Putamen (tissue), 1 donor: ENCODE measurements around the gene RLN3.
"Not testable (repeated sequence)": the region's sequence is repeated elsewhere in the genome, so short reads cannot be mapped to it uniquely, and the experiment has no call there.

Experiments used
- DNase-seq: peaks from one replicate; pipeline ENCODE4 v3.0.0-alpha.2; 2016; ENCODE audit warnings: low spot score

RLN3 gene

DNA sequence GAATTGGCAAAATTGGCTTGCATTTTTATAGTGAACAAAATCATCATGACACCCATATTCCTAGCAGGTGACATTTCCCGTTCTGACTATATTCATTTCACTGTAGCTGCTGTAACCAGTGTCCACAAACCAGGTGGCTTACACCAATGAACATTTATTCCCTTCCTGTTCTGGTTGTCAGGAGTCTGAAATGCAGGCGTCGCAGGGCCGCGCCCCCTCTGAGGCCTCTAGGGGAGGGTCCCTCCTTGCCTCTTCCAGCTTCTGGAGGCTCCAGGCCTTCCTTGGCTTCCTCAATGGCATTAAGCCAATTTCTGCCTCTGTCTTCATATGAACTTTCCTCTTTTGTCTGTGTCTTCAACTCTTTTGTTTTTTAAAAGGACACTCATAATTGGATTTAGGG is 6.5 kb upstream of the RLN3 start:
- DNase-seq = no peak

DNA sequence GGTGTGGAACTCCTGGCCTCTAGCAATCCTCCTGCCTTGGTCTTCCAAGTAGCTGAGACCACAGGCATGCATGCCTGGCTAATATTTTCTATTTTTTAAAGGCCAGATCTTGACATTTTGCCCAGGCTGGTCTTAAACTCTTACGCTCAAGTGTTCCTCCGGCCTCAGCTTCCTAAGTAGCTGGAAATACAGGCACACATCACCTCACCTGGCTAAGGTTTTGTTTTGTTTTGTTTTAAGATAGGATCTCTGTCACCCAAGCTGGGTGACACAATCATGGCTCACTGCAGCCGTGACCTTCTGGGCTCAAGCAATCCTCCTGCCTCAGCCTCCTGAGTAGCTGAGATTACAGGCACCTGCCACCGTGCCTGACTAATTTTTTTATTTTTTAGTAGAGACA is 5.5 kb upstream of the RLN3 start:
- no peak for DNase-seq

DNA sequence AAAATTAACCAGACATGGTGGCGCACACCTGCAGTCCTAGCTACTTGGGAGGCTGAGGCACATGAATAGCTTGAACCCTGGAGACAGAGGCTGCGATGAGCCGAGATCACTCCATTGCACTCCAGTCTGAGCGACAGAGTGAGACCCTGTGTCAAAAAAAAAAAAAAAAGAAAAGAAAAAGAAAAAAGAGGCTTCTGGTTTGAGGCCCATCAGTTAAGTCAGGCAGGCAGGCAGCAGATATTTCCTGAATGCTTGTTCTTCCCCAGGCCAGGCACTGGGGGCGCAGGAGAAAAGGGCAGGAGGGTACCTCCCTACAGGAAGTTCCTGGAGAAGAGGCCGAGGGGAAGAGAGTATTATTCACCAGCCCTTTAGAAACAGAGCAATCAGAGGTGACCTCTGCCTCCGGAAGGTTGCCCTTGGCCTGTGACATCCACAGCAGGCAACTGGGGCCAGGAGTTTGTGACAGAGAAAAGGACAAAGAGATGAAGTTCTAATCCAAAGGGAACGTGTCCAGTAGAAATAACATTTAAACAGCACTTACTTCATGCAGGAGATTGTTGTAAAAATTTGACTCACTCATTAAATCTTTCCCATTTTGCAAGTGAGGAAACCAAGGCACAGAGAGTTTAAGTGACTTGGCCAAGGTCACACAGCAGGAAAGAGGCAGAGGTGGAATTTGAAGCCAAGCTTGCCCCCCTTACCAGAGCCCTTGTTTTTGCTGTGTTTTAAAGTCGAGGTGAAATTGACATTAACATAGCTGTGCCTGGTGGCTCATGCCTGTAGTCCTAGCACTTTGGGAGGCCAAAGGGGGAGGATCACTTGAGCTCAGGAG is 4.3 kb upstream of the RLN3 start:
- no peak for DNase-seq

DNA sequence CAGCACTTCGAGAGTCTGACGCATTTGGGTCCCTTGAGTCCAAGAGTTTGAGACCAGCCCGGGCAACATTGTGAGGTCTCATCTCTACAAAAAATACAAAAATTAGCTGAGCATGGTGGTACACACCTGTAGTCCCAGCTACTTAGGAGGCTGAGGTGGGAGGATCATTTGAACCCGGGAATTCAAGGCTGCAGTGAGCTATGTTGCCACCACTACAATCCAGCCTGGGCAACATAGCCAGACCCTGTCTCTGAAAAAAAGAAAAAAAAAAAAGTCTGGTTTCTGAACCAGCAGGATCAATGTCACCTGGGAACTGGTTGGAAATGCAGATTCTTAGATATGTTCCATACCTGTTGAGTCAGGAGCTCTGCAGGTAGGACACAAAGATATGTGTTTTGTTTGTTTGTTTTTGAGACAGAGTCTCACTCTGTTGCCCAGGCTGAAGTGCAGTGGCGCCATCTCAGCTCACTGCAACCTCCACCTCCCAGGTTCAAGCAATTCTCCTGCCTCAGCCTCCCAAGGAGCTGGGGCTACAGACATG is 1.2 kb upstream of the RLN3 start:
- DNase-seq = not testable (repeated sequence)

DNA sequence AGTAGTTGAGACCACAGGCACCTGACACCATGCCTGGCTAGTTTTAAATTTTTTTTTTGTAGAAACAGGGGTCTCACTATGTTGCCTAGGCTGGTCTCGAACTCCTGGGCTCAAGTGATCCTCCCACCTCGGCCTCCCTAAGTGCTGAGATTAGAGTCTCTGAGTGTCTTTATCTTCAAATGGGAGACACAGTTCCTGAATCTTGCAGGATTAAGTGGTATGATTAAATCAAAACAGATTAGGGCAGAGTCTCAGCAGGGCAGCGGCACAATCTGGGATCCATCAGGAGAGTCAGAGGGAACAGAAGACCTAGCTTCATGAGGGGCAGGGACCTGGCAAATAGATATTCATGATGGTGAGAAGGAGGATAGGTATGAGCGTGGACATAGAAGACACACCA is 953 bp downstream of the RLN3 start:
- DNase-seq = no peak

DNA sequence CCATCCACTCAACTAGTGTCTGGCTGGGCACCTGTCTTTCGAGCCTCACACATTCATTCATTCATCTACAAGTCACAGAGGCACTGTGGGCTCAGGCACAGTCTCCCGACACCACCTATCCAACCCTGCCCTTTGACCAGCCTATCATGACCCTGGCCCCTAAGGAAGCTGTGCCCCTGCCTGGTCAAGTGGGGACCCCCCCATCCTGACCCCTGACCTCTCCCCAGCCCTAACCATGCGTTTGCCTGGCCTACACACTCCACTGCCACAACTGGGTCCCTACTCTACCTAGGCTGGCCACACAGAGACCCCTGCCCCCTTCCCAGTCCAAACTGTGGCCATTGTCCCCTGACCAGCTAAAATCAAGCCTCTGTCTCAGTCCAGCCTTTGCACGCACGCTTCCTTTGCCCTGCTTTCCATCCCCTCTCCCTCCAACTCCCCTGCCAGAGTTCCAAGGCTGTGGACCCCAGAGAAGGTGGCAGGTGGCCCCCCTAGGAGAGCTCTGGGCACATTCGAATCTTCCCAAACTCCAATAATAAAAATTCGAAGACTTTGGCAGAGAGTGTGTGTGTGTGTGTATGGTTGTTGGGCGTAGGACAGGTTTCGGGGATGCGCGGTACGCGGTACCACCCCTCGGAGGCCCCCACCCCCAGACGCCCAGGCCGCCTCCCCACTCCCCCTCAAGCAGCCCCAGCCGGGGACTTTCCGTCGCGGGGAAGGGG is 3.2 kb downstream of the RLN3 start:
- no peak for DNase-seq

DNA sequence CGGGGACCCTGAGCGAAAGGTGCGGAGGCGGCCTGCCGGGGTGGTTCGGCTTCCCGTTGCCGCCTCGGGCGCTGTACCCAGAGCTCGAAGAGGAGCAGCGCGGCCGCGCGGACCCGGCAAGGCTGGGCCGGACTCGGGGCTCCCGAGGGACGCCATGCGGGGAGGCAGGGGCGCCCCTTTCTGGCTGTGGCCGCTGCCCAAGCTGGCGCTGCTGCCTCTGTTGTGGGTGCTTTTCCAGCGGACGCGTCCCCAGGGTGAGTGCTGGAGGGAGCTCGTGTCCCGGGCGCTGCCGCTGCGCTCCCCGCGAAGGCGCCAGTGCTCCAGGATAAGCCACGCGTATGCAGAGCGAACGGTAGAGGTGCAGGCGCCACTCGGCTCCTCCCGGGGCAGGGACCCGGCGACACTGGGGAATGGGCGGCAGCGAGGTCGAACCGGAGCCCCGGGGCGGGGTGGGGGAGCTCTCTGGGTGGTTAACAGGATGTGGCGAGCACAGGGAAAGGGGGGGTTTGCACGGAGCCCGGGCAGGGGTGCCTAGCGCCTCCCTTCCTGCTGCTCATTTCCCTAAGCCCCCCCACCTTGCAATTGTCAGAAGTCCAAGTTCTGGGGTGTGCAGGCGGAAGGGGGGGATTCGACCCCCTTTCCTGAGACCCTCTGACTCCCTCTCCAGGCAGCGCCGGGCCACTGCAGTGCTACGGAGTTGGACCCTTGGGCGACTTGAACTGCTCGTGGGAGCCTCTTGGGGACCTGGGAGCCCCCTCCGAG is 4.0 kb downstream of the RLN3 start, which contains the start of gene IL27RA:
IL27RA (plus strand) TSS at position 44 of the 762 bp plus-strand sequence; CDS start at position 155, 111 bp downstream.
- no peak for DNase-seq

DNA sequence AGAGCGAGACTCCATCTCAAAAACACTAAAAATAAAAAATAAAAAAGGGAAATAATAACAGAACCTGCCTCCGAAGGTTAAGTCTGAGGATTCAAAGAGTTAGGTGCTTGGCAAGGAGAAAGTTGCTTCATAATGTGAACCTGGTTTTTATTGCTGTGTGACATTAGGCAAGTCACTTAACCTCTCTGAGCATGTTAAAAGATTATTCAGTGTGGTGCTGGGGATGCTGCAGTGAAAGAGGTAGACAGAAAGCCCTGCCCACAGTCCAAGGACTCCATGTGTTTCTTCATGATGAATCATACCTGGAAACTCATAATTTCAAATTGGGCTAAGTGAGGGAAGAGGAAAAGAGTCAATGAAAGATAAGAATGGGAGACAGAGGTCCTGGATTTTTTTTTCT is 6.0 kb downstream of the RLN3 start:
- DNase-seq = no peak

DNA sequence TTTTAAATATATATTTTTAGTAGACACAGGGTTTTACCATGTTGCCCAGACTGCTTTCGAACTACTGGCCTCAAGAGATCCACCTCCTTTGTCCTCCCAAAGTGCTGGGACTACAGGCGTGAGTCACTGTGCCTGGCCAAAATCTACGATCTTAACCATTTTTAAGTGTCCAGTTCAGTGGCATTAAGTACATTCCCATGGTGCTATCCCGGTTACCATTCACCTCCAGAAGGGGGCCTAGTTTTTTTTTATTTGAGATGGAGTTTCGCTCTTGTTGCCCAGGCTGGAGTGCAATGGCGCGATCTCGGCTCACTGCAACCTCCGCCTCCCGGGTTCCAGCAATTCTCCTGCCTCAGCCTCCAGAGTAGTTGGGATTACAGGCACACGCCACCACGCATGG is 7.2 kb downstream of the RLN3 start:
- not testable (repeated sequence) for DNase-seq

DNA sequence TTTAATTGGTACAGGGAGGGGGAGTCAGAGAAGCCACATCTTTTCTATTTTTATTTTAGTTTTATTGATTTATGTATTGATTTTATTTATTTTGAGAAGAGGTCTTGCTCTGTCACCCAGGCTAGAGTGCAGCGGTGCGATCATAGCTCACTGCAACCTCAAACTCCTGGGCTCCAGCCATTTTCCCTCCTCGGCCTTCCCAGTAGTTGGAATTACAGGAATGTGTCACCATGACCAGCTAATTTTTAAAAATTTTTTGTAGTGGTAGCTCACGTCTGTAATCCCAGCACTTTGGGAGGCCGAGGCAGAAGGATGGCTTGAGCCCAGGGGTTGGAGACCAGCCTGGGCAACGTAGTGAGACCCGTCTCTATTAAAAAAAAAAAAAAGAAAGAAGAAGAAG is 7.8 kb downstream of the RLN3 start:
- no peak for DNase-seq

DNA sequence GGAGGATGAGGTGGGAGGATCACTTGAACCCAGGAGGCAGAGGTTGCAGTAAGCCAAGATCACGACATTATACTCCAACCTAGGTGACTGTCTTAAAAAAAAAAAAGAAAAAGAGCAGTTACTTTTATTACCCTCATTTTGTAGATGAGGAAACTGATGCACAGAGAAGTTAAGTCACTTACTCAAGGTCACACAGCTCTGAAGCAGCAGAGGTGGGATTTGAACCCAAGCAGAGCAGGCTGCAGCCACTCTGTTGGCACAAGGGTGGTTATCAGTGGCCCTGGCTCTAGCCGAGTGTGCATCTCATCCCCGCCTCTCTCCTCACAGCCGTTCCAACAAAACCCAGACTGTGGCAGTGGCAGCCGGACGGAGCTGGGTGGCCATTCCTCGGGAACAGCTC is 11.2 kb downstream of the RLN3 start:
- DNase-seq = no peak

DNA sequence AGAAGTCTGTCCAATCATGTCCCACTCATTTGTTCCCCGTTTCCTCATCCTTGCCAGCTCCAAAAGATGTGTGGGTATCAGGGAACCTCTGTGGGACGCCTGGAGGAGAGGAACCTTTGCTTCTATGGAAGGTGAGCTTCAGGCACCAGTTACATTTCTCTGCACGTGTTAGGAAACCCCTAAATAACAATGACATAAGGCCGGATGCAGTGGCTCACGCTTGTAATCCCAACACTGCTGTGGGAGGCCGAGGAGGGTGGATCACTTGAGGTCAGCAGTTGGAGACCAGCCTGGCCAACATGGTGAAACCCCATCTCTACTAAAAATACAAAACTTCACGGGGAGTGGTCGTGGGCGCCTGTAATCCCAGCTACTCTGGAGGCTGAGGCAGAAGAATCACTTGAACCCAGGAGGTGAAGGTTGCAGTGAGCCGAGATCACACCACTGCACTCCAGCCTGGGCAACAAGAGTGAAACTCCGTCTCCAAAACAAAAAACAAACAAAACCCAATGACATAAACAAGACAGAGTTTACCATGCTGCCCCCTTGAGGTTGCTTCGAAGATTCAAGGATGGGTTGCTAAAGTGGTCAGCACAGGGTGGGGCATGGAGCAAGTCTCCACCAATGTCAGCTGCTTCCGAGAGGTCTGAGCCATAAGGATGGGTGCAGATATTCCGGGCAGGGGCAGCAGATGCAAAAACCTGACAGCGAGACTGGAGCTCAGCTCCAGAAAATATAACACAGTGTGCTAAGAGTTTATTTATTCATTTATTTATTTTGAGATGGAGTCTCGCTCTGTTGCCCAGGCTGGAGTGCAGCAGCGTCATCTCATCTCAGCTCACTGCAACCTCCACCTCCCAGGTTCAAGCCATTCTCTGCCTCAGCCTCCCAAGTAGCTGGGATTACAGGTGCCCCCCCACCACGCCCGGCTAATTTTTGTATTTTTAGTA is 15.0 kb downstream of the RLN3 start:
- peak; percentile 20 for DNase-seq

DNA sequence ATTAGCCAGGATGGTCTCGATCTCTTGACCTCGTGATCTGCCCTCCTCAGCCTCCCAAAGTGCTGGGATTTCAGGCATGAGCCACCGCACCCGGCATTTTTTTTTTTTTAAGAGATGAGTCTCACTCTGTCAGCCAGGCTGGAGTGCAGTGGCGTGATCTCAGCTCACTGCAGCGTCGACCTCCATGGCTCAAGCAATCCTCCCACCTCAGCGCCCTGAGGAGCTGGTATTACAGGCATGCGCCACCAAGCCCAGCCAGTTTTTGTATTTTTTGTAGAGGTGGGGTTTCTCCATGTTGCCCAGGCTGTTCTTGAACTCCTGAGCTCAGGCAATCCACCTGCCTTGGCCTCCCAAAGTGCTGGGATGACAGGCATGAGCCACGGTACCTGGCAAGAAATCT is 19.9 kb downstream of the RLN3 start:
- DNase-seq = not testable (repeated sequence)

DNA sequence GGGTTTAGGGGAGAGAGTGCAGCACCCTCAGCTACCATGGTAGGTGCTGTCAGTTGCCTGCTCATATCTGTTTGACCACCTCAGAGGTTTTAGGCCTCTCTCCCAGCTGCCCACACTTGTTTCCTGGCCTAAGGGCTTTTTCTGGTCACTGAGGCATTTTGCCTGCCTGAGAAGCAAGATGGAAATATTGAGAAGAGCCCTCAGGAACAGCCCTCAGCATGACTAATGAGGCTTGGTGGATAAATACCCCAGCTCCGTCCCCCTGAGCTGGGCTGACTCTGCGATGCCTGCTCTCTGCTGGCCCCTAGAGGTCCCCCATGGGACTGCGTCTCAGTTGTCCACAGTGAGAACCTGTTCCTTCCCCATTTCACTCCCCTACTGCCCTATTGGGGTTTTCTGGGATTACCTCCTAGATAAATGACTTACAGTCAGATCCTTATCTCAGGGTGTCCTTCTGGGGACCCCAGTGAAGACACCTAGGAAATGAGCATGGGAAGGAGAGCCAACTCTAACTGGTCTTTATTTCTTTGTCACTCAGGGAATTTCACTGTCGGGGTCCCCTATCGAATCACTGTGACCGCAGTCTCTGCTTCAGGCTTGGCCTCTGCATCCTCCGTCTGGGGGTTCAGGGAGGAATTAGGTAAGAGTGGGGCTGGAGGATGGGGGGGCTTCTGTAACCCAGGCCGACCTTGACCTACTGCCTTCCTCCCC is 20.6 kb downstream of the RLN3 start:
- no peak for DNase-seq

DNA sequence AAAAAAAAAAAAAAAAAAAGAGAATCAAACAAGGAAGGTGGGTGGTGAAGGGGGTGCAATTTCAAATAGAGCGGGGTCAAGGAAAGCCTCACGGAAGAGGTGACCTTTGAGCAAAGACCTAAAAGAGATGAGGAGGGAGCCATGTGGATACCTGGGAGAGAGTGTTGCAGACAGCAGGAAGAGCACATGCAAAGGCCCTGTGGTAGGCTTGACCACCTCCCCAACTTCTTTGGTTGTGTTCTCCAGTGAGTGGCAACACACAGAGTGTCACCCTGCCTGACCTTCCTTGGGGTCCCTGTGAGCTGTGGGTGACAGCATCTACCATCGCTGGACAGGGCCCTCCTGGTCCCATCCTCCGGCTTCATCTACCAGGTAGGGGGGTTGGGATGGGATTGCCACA is 22.6 kb downstream of the RLN3 start:
- DNase-seq = no peak

DNA sequence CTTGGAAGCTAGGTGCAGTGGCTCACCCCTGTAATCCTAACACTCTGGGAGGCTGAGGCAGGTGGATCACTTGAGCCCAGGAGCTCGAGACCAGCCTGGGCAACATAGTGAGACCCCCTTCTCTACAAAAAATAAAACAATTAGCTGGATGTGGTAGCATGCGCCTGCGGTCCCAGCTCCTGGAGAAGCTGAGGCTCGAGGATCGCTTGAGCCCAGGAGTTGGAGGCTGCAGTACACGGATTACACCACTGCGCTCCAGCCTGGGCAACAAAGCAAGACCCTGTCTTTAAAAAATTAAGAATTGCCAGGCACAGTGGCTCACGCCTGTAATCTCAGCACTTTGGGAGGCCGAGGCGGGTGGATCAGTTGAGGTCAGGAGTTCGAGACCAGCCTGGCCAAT is 23.0 kb downstream of the RLN3 start:
- not testable (repeated sequence) for DNase-seq

DNA sequence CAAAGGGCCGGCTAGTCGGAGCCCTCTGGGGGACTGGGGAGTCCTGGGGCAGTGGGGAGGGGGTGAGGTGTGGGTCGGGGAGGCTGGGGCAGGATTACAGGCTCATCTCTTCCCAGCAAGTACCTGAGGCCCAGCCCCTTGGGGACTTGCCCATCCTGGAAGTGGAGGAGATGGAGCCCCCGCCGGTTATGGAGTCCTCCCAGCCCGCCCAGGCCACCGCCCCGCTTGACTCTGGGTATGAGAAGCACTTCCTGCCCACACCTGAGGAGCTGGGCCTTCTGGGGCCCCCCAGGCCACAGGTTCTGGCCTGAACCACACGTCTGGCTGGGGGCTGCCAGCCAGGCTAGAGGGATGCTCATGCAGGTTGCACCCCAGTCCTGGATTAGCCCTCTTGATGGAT is 24.0 kb downstream of the RLN3 start:
- no peak for DNase-seq

DNA sequence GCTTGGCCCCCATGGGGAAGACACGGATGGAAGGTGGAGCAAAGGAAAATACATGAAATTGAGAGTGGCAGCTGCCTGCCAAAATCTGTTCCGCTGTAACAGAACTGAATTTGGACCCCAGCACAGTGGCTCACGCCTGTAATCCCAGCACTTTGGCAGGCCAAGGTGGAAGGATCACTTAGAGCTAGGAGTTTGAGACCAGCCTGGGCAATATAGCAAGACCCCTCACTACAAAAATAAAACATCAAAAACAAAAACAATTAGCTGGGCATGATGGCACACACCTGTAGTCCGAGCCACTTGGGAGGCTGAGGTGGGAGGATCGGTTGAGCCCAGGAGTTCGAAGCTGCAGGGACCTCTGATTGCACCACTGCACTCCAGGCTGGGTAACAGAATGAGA is 24.5 kb downstream of the RLN3 start:
- DNase-seq = no peak

DNA sequence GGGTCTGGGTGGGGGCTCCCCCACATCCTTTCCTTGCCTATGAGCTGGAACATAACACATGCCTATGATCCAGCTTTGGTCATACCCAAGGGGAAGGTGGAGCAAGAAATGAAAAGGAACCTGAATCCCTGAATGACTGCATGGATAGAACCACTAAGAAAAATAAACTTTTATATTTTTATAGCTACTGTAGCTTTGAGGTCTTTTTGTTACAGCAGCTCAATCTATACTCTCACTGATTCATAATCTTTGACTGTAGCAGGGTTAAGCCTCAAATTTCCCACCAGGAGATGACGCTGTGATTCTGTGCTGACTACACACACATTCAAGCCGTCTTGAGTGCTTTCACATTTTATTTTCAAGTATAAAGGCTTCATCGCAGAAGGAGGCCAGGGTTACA is 25.1 kb downstream of the RLN3 start:
- no peak for DNase-seq

DNA sequence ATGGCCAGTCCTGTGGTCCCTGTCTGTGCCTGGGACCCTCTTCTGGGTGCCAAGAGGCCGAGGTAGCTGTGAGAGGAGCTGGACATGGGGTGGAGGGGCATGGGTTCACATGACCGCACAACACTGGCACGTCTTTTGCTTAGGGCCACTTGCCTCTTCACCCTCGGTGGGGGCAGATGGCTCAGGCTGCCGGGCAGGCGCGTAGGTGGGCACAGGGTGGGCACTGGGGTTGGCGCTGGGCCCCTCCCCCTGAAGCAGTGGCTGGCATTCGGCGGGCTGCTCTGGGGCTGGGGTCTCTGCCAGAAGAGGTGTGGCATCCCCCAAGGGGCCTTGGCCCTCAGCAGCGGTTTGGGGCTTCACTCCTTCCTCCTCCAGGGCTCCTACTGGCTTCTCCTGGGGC is 25.6 kb downstream of the RLN3 start:
- no peak for DNase-seq

DNA sequence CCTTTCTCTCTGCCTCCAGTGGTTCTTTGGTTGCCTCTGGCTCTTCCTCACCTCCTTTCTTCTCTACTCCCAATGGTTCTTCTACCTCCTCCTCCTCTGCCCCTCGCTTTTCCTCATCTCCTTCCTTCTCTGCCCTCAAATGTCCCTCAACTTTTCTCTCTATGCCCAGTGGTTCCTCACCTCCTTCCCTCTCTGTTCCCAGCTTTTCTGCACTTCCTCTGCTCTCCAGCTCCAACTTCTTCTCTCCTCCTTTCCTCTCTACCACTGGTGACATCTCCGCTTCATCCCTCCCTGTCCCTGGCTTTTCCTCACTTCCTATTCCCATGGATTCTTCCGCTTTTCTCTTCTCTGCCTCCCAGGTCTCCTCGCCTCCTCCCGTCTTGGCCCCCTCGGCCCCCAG is 26.2 kb downstream of the RLN3 start:
- DNase-seq = no peak
